ENCODE data around the gene CBX8. TPM values are rescaled to one million over a fixed set of nuclear protein-coding genes. Genes with fewer than 3 reads are reported as not detected.
A peak's percentile ranks its signal among the peaks of the same experiment; 100 is the strongest.

The CBX8 gene
- total RNA-seq, 4 donors from 2014 or later = 1.7 to 7.5 (median 2.6) TPM

DNA sequence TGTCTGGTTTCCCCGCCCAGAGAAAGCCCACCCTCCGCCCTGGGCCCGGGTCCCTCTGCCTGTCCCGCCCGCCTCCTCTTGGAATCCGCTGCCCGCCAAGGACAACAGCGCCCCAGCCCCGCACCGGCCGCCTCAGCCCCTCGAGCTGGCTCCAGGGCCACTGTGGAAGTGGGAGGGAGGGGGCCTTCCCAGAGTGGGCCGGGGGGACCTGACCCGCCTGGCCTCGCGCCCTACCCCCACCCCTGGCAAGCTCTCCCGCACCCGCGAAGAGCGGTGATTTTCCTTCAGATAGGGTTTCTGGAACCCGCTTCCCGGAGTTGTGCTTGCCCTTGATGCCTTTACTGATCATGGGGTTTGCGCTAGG lies 2.3 kb upstream of the CBX8 start:
- peak overlapping the region in 2 of 4 donors; percentile 5 to 69 for H3K4me3 ChIP-seq
- H3K36me3 ChIP-seq = peaks cover 0 to 11% (median 7%) of the 10 kb centered on the region in 4 donors
- 0% methylated on average over 8 of the region's 23 CpGs for WGBS
- peaks cover 56 to 76% (median 65%) of the 10 kb centered on the region in 4 donors for H3K27me3 ChIP-seq
- DNase-seq (ENCODE audit: extremely low spot score) = no peak
- H3K4me1 ChIP-seq = peaks cover 63 to 88% (median 82%) of the 10 kb centered on the region in 4 donors
- no peaks in the 10 kb centered on the region for H3K9me3 ChIP-seq
- TF ChIP-seq EP300 (IDR thresholded peaks at IDR 0.05) (no peak), POLR2AphosphoS5 (IDR thresholded peaks at IDR 0.05) (no peak), POLR2A (IDR thresholded peaks at IDR 0.05; ENCODE audit: low read depth) (no peak)
- TF ChIP-seq, protein P1, sequence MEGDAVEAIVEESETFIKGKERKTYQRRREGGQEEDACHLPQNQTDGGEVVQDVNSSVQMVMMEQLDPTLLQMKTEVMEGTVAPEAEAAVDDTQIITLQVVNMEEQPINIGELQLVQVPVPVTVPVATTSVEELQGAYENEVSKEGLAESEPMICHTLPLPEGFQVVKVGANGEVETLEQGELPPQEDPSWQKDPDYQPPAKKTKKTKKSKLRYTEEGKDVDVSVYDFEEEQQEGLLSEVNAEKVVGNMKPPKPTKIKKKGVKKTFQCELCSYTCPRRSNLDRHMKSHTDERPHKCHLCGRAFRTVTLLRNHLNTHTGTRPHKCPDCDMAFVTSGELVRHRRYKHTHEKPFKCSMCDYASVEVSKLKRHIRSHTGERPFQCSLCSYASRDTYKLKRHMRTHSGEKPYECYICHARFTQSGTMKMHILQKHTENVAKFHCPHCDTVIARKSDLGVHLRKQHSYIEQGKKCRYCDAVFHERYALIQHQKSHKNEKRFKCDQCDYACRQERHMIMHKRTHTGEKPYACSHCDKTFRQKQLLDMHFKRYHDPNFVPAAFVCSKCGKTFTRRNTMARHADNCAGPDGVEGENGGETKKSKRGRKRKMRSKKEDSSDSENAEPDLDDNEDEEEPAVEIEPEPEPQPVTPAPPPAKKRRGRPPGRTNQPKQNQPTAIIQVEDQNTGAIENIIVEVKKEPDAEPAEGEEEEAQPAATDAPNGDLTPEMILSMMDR (IDR thresholded peaks at IDR 0.05) = no peak
- H3K27ac ChIP-seq (replicated peaks in 1 of 4) = no peak overlapping the region
- intact Hi-C loops (cut with DNase I) = no loop called here

DNA sequence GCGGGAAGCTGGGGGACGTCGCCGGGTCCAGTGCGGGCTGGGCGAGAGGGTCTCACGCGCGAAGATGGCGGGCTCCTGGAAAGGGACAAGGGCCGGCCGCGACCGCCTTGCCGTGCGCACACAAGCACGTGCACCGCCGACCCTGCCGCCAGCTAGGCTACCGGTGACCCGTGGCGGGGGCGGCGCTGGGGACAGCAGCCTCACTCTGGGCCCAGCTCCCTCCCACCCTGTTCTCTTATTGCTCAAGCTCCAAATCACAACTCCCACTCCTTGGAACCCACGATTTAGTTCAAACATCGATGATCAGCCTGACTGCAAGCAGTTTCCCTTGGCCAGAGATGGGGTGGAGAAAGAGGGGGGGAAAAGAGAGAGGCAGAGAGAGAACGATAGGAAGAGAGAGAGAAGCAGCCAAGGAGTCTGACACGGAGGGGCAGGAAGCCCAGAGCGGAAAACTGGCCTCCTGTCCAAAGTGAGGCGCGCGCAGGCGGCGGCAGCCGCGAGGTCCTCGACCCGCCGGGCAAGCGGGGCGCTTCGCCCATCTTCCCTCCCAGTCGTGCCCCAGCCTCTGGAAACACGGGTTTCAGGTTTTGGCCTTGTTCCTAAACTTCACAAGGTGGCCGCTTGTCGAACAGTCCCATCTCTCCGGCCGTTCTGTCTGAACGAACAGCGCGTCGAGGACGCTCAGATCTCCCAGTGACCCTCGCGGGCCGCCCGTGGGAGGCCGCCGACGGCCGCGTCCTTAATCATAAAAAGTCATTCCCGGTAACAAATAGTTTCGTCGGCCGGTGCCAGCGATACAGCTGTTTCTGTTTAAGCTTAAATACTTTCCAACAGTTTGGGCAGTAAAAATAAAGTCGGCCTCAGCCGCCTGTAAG lies 1.7 kb upstream of the CBX8 start:
- 9% methylated on average over 30 of the region's 70 CpGs for WGBS
- no peak for DNase-seq (ENCODE audit: extremely low spot score)
- Histone ChIP-seq H3K9me3 (no peaks in the 10 kb centered on the region), H3K27me3 (peaks cover 50 to 76% (median 60%) of the 10 kb centered on the region in 4 donors), H3K4me1 (peaks cover 59 to 88% (median 83%) of the 10 kb centered on the region in 4 donors), H3K4me3 (peak overlapping the region; percentile 69 to 81 (median 74)), H3K36me3 (peaks cover 0 to 11% (median 7%) of the 10 kb centered on the region in 4 donors), H3K27ac (replicated peaks in 1 of 4) (no peak overlapping the region)
- TF ChIP-seq EP300 (IDR thresholded peaks at IDR 0.05) (no peak), POLR2AphosphoS5 (IDR thresholded peaks at IDR 0.05) (no peak), POLR2A (IDR thresholded peaks at IDR 0.05; ENCODE audit: low read depth) (no peak)
- TF ChIP-seq, protein P1 (IDR thresholded peaks at IDR 0.05) = no peak
- intact Hi-C loops (cut with DNase I) = no loop called here

DNA sequence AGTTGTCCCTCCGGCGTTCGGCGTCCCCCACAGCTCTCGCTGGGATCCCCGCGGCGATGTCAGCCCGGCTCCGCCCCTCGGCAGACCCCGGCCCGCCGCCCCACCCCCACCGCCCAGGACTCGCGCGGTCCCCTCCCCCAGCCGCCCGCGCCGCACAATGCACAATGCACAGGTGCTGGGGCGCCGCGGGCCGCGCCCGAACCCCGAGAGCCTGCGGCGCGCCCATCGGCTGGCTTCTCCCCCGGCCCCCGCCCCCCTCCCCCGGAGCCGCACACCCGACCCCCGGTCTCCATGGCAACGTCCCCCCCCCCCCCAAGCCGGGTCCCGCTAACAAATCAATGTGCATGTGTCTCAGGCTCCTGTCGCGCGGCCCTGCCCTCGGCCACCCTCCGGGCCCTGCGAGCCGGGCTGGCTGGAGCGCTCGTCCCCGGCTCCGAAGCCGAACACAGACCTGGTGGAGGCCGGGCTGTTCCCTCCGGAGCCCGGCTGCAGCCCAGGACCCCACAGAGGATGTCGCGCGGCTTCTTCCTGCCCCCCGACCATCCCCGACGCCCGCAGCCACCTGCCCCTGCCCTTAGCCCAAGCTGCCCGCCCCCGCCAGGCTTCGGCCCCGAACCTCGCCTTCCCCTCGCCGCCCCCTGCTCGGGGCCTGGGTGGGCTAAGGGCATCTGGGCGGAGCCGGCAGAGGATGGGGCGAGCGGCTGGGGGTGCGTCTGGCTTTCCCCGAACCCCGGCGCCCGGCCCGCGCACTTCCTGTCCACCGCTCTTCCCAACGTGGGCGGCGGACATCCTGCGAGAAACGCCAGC lies 818 bp upstream of the CBX8 start:
- Histone ChIP-seq H3K27ac (replicated peaks in 1 of 4) (peak overlapping the region; percentile 77 to 87 (median 85)), H3K4me1 (peaks cover 56 to 88% (median 83%) of the 10 kb centered on the region in 4 donors), H3K9me3 (no peaks in the 10 kb centered on the region), H3K4me3 (peak overlapping the region; percentile 69 to 81 (median 74)), H3K36me3 (peaks cover 0 to 11% (median 7%) of the 10 kb centered on the region in 4 donors), H3K27me3 (peaks cover 52 to 76% (median 58%) of the 10 kb centered on the region in 4 donors)
- intact Hi-C loops (cut with DNase I) = no loop called here
- 0% methylated on average over 2 of the region's 89 CpGs for WGBS
- no peak for DNase-seq (ENCODE audit: extremely low spot score)
- TF ChIP-seq POLR2A (IDR thresholded peaks at IDR 0.05; ENCODE audit: low read depth) = no peak
- TF ChIP-seq, protein P1 (IDR thresholded peaks at IDR 0.05) = no peak
- no peak for TF ChIP-seq EP300 (IDR thresholded peaks at IDR 0.05)
- no peak for TF ChIP-seq POLR2AphosphoS5 (IDR thresholded peaks at IDR 0.05)

DNA sequence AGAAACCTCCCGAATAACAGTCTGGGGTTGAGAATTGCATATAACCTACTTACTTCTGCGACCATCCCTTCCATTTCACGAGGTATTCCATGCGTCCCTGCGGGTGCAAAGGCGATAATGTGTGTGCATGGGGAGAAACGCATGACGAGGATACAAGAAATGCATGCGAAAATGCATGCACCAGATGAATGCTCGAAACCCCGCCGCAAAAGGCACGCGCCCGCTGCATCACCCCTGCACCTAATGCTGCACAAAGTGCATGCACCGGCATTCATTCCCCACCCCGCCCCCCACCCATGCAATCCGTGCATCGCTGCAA lies 474 bp downstream of the CBX8 start:
- Histone ChIP-seq H3K9me3 (no peaks in the 10 kb centered on the region), H3K36me3 (peaks cover 0 to 11% (median 7%) of the 10 kb centered on the region in 4 donors), H3K27me3 (peaks cover 50 to 76% (median 57%) of the 10 kb centered on the region in 4 donors), H3K4me3 (peak overlapping the region; percentile 69 to 81 (median 74)), H3K27ac (replicated peaks in 1 of 4) (peak overlapping the region; percentile 77 to 87 (median 85)), H3K4me1 (peaks cover 60 to 94% (median 89%) of the 10 kb centered on the region in 4 donors)
- intact Hi-C loops (cut with DNase I) = no loop called here
- WGBS = under 1% methylated on average over 17 of the region's 19 CpGs
- TF ChIP-seq POLR2A (IDR thresholded peaks at IDR 0.05; ENCODE audit: low read depth) (no peak), POLR2AphosphoS5 (IDR thresholded peaks at IDR 0.05) (no peak), EP300 (IDR thresholded peaks at IDR 0.05) (no peak)
- TF ChIP-seq, protein P1 (IDR thresholded peaks at IDR 0.05) = no peak
- DNase-seq (ENCODE audit: extremely low spot score) = no peak
